Gastrocnemius medialis (tissue), 4 donors: ENCODE measurements around the gene ZFAND6. TPM values are rescaled to one million over a fixed set of nuclear protein-coding genes. Genes with fewer than 3 reads are reported as not detected.

Source experiments
- ATAC-seq, 2 donors: fragments of 150-250 bp; one replicate each; pipeline ENCODE4 v1.9.1; 2016
- DNase-seq, 2 donors: peaks; one replicate each; pipeline ENCODE4 v3.0.0-alpha.2; 2019
- H3K27ac ChIP-seq, 4 donors: fragments of 200-600 bp; sonication (generic); 1 replicate in 1 of 4; 2 replicates in 3 of 4; pipeline ENCODE4 v1.5.1; 2016 to 2018; ENCODE audit warnings: mild to moderate bottlenecking in 2 of 4, moderate library complexity in 1 of 4
- H3K27me3 ChIP-seq, 3 donors: fragments of 200-600 bp; sonication (generic) in 2 of 3; 1 replicate in 1 of 3; 2 replicates in 2 of 3; pipeline versions ENCODE4 v1.5.1 to v1.6.0; 2016 to 2019; ENCODE audit warnings: mild to moderate bottlenecking in 1 of 3, moderate library complexity in 1 of 3
- H3K36me3 ChIP-seq, 2 donors: fragments of 200-600 bp; sonication (generic) in 1 of 2; one replicate each; pipeline ENCODE4 v1.5.1; 2017 to 2018
- H3K4me1 ChIP-seq, 2 donors: fragments of 200-600 bp; sonication (generic) in 1 of 2; one replicate each; pipeline ENCODE4 v1.5.1; 2016 to 2017; ENCODE audit warnings: mild to moderate bottlenecking in 2 of 2
- H3K4me3 ChIP-seq, 4 donors: fragments of 200-600 bp; sonication (generic) in 3 of 4; 1 replicate in 1 of 4; 2 replicates in 3 of 4; pipeline ENCODE4 v1.5.1; 2016 to 2019; ENCODE audit warnings: mild to moderate bottlenecking in 2 of 4
- H3K9me3 ChIP-seq, 3 donors: fragments of 200-600 bp; sonication (generic) in 2 of 3; 1 replicate in 1 of 3; 2 replicates in 2 of 3; pipeline ENCODE4 v1.5.1; 2016 to 2019
- CTCF ChIP-seq, 5 experiments: fragments of 450-650 bp in 3 of 5; fragments of 200-600 bp in 2 of 5; sonication (generic) in 2 of 5; IDR thresholded peaks in 4 of 5; conservative IDR thresholded peaks in 1 of 5; 1 replicate in 4 of 5; 2 replicates in 1 of 5; pipeline ENCODE4 v1.5.1; 2016 to 2019; ENCODE audit warnings: antibody characterized with exemption in 5 of 5, mild to moderate bottlenecking in 3 of 5, moderate library complexity in 3 of 5
- POLR2A ChIP-seq, 2 donors: fragments of 450-650 bp; IDR thresholded peaks; one replicate each; pipeline ENCODE4 v1.6.1; 2017; ENCODE audit warnings: antibody characterized with exemption in 2 of 2, mild to moderate bottlenecking in 2 of 2, moderate library complexity in 2 of 2
- in situ Hi-C, 4 donors: fragments of 200-750 bp; cut with MboI; loops; one replicate each; pipeline versions ENCODE4 v1.15.0 to v1.8.0; 2017; ENCODE audit warnings: low sequenced_read_pairs in 4 of 4
- intact Hi-C: fragments of 100-400 bp; cut with DNase I; formaldehyde crosslinking; loops from one replicate; pipeline ENCODE4 v1.15.1; 2023; ENCODE audit warnings: low total_unique reads
- total RNA-seq, 4 donors: library from RNA; depleted of rRNA; stranded (reverse); fragments of >200 nt; gene quantifications; one replicate each; pipeline versions ENCODE4 v1.1.0 to v1.2.3, GENCODE V29; 2016

The ZFAND6 gene
- total RNA-seq, 4 donors from 2014 or later, result 95.4 to 196 (median 146) TPM

DNA sequence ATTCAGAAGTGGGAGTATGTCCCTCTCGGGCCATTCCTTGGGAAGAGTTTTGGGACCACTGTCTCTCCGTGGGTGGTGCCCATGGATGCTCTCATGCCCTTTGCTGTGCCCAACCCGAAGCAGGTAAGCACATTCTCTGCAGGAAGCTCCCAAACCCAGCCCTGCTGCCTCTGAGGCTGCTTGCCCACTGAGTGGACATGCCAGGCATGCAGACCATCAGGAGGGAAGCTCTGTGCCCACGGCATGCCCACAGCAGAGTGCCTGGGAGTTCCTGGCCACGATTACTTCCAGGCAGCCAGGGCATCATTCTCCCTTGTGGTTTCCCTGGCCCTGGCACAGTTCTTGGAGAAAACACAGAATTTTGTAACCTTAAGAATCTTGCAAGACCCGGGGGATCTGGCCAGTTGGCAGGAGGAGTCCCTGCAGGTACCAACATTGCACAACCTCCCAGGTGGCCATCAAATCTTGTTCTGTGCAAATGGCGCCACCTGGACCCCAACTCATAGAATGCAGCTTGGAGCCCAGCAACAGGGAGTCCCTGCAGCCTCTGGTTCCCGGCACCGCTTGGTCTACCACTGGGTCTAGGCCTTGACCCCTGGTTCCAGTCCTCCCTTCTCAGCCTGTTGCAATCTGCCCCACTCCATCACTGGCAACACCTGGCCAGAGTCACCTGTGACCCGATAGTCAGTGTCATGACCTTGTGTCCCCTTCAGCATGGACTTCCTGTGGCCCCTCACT lies 113.7 kb downstream of the ZFAND6 start:
- DNase-seq (peak; percentile 67 to 87), ATAC-seq (peak; percentile 57 to 59)
- H3K9me3 ChIP-seq, result no peaks in the 10 kb centered on the region
- peak overlapping the region; percentile 79 to 95 (median 92) for H3K27ac ChIP-seq
- H3K36me3 ChIP-seq, result peaks cover 0 to 9% of the 10 kb centered on the region in 2 donors
- intact Hi-C loops (loop anchor here (1.0 kb wide), 1 partner anchor 277 kb away; no protein-coding TSS in a partner anchor), in situ Hi-C loops (loop anchor here in 3 of 4 donors (10.0 to 25.0 kb wide), 3 partner anchors 111 to 278 kb away; partner anchors contain the start of genes MTHFS (in 1 of the 3) and ZFAND6 (in 1 of the 3))
- no peak overlapping the region for H3K4me3 ChIP-seq
- no peaks in the 10 kb centered on the region for H3K27me3 ChIP-seq
- H3K4me1 ChIP-seq, result peaks cover 23 to 25% of the 10 kb centered on the region in 2 donors
- peak; percentile 69 to 84 (median 78) for TF ChIP-seq CTCF (IDR thresholded peaks at IDR 0.05 in 4 of 5, conservative IDR thresholded peaks at IDR 0.05 in 1 of 5)
- no peak for TF ChIP-seq POLR2A (IDR thresholded peaks at IDR 0.05)

GRCh38 chr15:80174017-80174746 lies 114.7 kb downstream of the ZFAND6 start:
- H3K36me3 ChIP-seq, result no peaks in the 10 kb centered on the region
- no peak overlapping the region for H3K4me3 ChIP-seq
- TF ChIP-seq CTCF (IDR thresholded peaks at IDR 0.05 in 4 of 5, conservative IDR thresholded peaks at IDR 0.05 in 1 of 5), result no peak
- intact Hi-C loops, result loop anchor here (1.0 to 2.0 kb wide), 2 partner anchors 21 to 115 kb away; partner anchors contain the start of genes FAH and ZFAND6
- H3K9me3 ChIP-seq, result no peaks in the 10 kb centered on the region
- peak; percentile 85 to 92 for DNase-seq
- ATAC-seq, result peak; percentile 90
- in situ Hi-C loops, result loop anchor here in 3 of 4 donors (10.0 to 25.0 kb wide), 3 partner anchors 112 to 279 kb away; partner anchors contain the start of genes MTHFS (in 1 of the 3) and ZFAND6 (in 1 of the 3)
- peaks cover 23 to 25% of the 10 kb centered on the region in 2 donors for H3K4me1 ChIP-seq
- no peaks in the 10 kb centered on the region for H3K27me3 ChIP-seq
- peak overlapping the region; percentile 79 to 95 (median 92) for H3K27ac ChIP-seq

DNA sequence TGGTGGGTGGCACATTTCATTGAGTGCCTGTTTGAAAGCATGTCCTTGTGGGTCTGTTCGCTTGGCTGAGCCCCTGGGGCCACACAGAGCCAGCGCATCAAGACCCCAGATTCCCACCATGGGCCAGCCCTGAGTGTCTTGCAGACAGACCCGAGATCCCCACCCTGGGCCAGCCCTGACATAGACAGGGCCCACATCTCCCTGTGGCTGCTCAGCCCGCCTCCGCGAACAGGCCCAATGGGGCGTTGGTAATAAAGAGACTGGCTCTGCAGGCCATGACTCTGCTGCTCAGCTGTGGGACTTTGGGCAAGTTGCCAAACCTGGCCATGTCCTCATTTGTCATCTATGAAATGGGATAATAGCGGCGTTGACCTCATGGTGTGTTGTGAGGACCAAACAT lies 116.0 kb downstream of the ZFAND6 start:
- ATAC-seq (no peak), DNase-seq (peak in 1 of 2 donors; percentile 25)
- Histone ChIP-seq H3K27me3 (no peaks in the 10 kb centered on the region), H3K9me3 (no peaks in the 10 kb centered on the region), H3K27ac (peak overlapping the region; percentile 79 to 95 (median 92)), H3K4me1 (peaks cover 23 to 25% of the 10 kb centered on the region in 2 donors), H3K36me3 (peaks cover 0 to 11% of the 10 kb centered on the region in 2 donors), H3K4me3 (no peak overlapping the region)
- intact Hi-C loops (loop anchor here (2.0 to 5.0 kb wide), 2 partner anchors 23 to 37 kb away; partner anchors contain the start of gene FAH), in situ Hi-C loops (loop anchor here in 1 of 4 donors (10.0 kb wide), 1 partner anchor 281 kb away; the partner anchor contains the start of gene MTHFS)
- TF ChIP-seq CTCF (IDR thresholded peaks at IDR 0.05 in 4 of 5, conservative IDR thresholded peaks at IDR 0.05 in 1 of 5), result no peak
- TF ChIP-seq POLR2A (IDR thresholded peaks at IDR 0.05), result no peak

DNA sequence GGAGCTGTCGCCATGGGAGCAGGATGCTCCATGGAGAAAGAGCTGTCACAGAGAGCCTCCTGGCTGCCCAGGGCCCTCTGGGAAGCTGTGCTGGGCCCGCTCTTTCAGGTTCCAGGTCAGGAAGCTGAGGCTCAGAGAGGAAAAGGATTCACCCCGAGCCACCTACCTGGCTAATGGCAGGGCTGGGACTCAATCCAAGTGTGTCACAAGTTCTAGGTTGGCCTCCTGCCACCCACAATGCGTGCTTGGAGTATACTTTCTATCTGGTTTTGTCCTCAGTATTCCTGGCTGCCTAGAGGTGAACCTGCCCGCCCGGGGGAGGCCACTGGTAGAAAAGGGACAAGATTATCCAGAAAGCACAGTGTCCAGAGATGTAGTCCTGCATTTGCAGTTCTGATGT lies 117.0 kb downstream of the ZFAND6 start:
- ATAC-seq, result no peak
- H3K9me3 ChIP-seq, result no peaks in the 10 kb centered on the region
- H3K4me3 ChIP-seq, result no peak overlapping the region
- in situ Hi-C loops, result loop anchor here in 1 of 4 donors (10.0 kb wide), 1 partner anchor 282 kb away; the partner anchor contains the start of gene MTHFS
- H3K36me3 ChIP-seq, result peaks cover 0 to 13% of the 10 kb centered on the region in 2 donors
- peak overlapping the region; percentile 2 to 95 (median 92) for H3K27ac ChIP-seq
- H3K27me3 ChIP-seq, result no peaks in the 10 kb centered on the region
- DNase-seq, result peak in 1 of 2 donors; percentile 63
- peaks cover 23 to 25% of the 10 kb centered on the region in 2 donors for H3K4me1 ChIP-seq
- intact Hi-C loops, result loop anchor here (5.0 kb wide), 1 partner anchor 36 kb away; no protein-coding TSS in a partner anchor
- TF ChIP-seq POLR2A (IDR thresholded peaks at IDR 0.05), result no peak
- TF ChIP-seq CTCF (IDR thresholded peaks at IDR 0.05 in 4 of 5, conservative IDR thresholded peaks at IDR 0.05 in 1 of 5), result no peak
